Caki2 (cell line): ENCODE results near the gene STAC3. TPM values are rescaled to one million over a fixed set of nuclear protein-coding genes. Genes with fewer than 3 reads are reported as not detected.

ENCODE experiments used
- DNase-seq: peaks from one replicate; pipeline ENCODE4 v3.0.0-alpha.2; 2015; ENCODE audit warnings: low read depth
- in situ Hi-C: cut with HindIII; loops from 2 replicates; pipeline ENCODE4 v1.10.0; 2016; ENCODE audit warnings: low sequenced_read_pairs, low pct_unique_long_range_greater_than_20kb, mixed read lengths
- total RNA-seq: library from RNA; depleted of rRNA; stranded (reverse); fragments of >200 nt; shearing (Covaris generic); gene quantifications from 2 replicates; pipeline ENCODE4 v1.2.3, GENCODE V29; 2014; ENCODE audit warnings: low replicate concordance

Gene STAC3
- total RNA-seq, 1 experiment from 2014 or later: 0.95 TPM

DNA sequence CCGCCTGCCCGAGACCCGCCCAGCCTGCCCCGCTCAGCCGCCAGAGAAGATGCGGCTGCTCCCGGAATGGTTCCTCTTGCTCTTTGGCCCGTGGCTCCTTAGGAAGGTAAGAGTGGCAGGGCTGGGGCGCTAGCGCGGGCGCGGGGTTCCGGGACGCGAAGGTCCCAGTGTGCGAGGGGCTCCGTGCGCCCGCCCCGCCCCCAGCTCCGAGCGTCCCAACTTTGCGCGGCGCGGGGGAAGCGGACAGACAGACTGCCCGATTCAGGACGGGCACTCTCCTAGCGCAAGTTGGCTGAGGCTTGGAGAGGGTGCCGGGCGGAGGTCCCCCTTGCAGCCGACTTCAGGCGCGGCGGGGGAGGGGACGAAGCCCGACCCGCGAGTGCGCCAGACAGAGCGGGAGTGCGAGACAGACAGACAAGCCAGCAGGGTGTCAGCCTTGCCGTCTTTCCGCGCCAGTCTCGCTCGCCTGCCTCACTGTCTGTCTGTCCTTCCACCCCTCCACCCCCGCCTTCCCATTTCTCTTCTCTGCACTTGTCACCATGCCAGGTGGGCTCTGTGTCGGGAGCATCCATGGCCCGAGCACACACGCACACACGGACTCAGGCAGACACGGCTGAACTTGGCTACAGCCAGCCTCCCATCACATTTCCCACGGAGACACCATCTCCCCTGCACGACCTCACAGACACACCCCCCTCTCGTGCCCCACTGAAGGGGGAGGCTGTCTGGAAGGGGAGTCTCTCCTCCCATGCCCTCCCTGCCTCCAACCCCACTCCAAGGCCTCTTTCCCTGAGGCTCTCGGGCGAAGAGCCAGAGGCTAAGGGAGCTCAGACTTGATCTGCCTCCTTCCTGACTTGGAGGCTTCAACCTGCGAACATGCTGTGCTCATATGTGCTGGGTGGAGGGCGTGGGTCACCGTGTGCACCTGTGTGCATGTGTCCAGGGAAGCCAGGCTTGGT lies 33.8 kb downstream of the STAC3 start:
- DNase-seq: no peak
- in situ Hi-C loops: no loop called here

DNA sequence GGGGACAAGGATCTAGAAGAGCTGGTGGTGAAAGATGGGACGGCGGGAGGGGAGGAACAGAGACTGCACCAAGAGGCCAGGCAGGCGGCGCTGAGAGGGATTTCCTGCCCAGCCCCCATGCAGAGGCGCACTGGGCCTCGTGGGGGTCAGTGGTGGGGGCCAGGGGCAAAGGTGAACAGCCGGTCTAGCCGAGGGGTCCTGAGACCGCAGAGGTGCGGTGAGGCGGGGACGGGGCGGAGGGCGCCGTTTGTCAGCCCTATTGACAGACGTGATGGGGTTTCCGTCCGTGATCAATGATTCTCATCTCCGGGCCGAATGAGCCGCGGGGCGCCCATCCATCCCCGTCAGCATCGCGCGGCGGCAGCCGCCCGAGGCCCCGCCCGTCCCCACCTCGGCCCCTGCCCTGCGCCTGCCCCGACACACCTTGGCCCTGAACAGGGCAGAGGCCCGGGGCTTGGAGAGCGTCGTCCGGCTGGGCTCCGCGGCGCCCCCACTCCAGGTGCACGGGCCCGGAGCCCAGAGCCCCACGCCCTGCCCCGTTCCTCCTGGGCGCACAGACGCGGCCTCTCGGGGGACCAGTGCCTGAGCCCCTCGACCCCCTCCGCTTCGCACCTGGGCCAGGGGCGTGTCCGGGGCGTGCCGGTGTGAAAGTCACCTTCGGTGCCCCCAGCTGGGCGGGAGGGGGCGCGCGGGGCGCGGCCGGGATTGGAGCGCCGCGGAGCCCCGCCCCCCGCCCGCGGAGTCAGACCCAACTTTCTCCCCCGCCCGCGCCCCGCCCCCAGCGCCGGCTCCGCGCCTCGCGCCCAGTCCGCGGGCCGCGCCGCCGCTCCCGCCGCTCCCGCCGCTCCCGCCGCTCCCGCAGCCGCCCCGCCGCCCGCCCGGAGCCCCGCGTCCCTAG lies 34.7 kb downstream of the STAC3 start, which contains the start of gene NXPH4:
TSS of gene NXPH4 (plus strand) at position 781 of the 898 bp plus-strand sequence. CDS start 176 bp downstream, outside the sequence.
- peak; percentile 34 for DNase-seq
- in situ Hi-C loops: no loop called here

DNA sequence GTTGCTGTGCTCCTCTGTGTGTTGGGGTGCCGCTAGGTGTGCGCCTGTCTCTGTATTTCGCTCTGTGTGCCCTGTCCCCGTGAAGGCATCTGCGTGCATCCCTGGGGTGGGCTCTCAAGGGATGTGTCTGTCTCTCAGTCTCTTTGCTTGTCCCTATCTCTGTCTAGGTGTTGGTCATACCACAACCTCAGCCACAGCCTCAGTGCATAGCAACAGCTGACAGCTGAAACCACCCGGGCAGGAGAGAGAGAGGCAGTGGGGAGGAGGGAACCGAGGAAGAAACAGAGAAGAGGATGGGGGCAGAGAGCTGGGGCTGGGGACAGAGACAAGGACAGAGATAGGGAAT lies 35.3 kb downstream of the STAC3 start:
- in situ Hi-C loops: no loop called here
- no peak for DNase-seq

DNA sequence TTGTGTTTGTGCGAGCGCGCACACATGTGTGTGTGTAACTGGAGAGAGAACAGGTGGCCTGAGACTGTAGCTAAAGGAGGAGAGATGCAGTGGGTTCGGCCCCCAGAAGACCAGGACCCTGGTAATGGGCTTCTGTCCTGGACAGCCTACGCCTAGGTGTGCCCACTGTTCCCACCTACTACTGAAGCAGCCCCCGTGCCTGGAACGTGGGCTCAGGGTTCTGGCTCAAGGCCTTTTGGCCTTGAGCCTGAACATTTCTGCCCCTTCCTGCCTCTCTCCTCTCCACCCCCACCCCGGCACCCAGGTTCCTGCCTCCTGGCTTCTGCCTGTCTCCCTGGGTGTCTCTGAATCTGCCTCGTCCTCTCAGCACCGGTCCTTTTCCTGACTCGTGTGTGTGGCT lies 35.9 kb downstream of the STAC3 start:
- DNase-seq: no peak
- in situ Hi-C loops: no loop called here

DNA sequence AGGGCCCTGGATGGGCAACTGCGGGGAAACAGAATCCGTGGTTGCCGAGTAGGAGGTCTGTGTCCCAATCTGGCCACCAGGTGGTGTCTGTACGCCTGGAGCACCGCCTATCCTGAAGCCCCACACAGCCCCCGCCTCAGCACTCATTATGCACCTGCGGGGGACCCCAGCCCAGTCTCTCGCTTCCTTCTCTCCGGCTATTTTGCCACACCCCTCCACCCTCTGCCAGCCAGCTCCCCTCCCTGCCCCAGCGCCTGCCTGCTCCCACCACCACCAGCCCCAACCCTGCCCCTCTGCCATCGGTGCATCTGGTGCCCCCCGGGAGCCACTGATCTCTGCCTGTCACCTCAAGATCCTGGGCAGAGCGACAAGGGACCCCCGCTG lies 36.6 kb downstream of the STAC3 start:
- DNase-seq: no peak
- in situ Hi-C loops: no loop called here

DNA sequence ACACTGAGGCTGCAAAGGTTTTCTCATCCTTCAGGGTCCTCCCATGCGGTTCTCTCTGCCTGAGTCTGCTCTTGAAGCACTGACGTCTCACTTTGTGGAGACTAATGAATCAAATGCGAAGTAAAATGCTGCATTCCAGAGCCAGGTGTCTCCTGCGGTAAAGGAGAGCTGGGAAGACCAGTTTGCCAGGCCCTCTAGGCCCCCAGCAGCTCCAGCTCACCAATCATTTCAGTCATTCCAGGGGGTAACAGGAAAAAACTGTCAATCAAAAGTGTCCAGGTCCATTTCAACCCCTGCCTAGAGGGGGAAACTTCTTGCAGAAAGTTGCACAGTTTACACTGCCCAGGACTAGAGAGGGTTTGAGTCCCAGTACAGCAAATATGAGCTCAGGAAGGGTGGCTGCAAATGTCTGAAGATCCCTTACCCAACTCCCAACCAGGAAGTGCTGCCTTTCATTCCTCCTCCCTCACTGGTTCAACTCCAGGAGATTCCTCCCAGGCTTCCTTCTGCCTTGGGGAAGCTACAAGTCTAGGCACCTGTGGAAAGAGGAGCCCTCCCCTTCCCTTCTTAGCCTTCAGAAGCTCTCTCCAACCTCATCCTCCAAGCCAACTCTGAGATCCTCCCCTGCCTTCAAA lies 37.1 kb downstream of the STAC3 start:
- DNase-seq: peak; percentile 44
- in situ Hi-C loops: no loop called here

DNA sequence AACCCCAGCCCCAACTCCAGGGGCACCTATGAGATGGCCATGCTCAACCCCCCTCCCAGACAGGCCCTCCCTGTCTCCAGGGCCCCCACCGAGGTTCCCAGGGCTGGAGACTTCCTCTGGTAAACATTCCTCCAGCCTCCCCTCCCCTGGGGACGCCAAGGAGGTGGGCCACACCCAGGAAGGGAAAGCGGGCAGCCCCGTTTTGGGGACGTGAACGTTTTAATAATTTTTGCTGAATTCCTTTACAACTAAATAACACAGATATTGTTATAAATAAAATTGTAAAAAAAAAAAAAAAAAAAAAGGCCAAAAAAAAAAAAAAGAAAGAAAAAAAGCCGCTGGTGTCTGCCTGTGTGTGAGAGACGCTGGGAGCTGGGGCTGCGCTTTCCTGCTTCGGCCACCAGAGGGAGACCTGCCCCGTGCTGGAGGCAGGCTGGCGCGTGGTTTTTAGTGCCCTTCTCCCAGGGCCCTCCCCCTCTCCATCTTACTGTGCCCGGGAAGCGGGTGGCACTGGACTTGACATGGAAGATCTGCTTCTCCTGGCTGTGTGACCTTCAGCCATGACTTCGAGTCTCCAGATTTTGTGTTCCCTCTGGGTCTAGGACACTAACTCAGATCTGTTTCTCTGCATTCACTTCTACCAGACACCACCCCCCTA lies 37.8 kb downstream of the STAC3 start:
- peak; percentile 86 for DNase-seq
- in situ Hi-C loops: no loop called here

DNA sequence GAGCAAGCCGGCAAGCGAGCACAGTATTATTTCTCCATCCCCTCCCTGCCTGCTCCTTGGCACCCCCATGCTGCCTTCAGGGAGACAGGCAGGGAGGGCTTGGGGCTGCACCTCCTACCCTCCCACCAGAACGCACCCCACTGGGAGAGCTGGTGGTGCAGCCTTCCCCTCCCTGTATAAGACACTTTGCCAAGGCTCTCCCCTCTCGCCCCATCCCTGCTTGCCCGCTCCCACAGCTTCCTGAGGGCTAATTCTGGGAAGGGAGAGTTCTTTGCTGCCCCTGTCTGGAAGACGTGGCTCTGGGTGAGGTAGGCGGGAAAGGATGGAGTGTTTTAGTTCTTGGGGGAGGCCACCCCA lies 38.3 kb downstream of the STAC3 start:
- in situ Hi-C loops: no loop called here
- no peak for DNase-seq

DNA sequence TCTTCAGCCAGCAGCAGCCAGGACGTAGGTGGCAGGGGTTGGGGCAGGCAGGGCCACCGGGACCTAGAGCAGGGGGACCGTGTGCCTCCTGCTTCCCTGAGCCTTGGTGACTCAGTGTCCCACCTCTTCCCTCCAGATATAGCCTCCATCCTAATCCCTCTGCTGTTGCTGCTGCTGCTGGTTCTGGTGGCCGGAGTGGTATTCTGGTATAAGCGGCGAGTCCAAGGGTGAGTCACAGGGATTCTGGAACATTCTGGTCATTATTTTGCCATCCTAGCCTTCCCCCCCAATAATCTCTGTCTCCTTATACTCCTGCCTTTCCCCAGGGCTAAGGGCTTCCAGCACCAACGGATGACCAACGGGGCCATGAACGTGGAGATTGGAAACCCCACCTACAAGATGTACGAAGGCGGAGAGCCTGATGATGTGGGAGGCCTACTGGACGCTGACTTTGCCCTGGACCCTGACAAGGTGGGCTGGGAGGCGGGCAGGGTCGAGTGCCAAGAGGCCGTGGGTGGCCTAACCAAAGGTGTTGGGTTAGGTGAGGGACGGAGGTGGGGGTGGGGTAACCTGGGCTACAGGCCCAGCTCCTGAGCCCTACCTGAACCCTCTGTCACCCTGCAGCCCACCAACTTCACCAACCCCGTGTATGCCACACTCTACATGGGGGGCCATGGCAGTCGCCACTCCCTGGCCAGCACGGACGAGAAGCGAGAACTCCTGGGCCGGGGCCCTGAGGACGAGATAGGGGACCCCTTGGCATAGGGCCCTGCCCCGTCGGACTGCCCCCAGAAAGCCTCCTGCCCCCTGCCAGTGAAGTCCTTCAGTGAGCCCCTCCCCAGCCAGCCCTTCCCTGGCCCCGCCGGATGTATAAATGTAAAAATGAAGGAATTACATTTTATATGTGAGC lies 38.9 kb downstream of the STAC3 start:
- DNase-seq: no peak
- in situ Hi-C loops: no loop called here

DNA sequence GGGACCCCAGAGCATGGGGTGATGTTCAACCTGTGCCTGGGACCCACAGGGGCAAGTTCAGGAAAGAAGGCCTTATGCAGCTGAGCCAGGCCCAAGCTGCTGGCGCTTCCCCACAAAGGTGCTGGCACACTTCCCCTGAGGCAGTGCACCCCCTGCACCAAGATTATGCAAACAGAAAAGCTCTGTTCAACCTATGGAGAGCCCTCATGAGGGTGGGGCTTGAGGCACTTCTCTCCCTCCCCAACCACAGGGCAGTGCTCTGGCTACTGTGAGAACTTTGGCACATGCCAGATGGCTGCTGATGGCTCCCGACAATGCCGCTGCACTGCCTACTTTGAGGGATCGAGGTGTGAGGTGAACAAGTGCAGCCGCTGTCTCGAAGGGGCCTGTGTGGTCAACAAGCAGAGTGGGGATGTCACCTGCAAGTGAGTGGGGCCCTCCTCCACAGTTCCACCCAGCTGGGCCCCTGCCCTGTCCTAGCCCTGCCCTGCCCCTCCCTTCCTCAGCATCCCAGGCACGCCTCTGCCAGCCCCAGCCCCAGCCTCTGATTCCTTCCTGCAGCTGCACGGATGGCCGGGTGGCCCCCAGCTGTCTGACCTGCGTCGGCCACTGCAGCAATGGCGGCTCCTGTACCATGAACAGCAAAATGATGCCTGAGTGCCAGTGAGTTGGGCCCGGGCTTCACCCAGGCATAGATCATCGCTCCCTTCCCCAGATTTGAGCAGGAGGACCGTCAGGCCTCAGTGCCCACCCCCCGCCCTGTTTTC lies 39.9 kb downstream of the STAC3 start:
- no peak for DNase-seq
- in situ Hi-C loops: no loop called here

DNA sequence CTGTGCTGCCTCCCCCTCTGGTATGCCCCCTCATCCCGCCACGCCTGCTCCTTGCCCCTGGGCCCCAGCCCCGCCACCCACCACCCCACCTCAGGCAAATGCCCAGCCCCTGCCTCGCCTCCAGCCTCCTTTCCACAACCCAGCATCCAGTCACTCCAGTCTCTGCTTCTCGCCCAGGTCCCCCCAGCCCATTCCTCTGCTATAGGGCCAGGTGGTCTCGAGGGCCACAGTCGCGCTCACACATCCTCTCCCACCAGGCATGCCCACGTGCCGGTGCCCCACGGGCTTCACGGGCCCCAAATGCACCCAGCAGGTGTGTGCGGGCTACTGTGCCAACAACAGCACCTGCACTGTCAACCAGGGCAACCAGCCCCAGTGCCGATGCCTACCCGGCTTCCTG lies 40.5 kb downstream of the STAC3 start:
- DNase-seq: no peak
- in situ Hi-C loops: no loop called here

DNA sequence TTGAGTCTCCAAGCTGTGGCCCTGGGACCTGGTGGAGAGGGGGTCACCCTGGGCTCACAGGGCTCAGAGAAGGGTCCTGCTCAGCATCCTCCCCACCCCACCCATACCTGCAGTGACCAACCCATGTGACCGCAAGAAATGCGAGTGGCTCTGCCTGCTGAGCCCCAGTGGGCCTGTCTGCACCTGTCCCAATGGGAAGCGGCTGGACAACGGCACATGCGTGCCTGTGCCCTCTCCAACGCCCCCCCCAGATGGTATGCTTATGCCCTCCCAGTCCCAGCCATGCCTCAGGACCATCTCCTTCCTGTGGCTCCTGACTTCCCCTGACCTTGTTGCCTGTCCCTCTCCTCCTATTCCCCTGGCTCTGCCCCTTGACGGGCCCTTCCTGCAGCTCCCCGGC lies 41.1 kb downstream of the STAC3 start:
- in situ Hi-C loops: no loop called here
- DNase-seq: no peak

DNA sequence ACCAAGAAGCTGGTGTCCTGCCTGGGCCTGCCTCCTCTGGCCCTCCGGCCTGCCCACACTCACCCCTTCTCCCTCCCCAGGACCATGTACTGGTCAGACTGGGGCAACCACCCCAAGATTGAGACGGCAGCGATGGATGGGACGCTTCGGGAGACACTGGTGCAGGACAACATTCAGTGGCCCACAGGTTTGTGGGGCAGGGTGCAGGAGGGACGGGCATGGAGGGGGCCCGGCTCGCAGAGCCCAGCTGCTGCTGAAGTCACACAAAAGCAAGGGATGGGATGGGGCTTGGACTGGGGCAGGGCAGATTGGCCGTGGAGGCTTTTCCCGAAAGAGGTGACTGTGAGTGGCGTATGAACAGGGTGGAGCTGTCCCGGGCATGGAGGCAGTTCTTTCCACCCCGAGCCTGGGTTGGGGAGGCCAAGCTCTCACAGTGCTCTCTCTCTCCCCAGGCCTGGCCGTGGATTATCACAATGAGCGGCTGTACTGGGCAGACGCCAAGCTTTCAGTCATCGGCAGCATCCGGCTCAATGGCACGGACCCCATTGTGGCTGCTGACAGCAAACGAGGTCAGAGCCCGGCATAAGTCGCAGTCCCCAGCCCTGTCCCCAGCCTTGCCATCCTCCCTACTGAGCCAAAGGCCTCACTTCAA lies 42.2 kb downstream of the STAC3 start:
- in situ Hi-C loops: no loop called here

DNA sequence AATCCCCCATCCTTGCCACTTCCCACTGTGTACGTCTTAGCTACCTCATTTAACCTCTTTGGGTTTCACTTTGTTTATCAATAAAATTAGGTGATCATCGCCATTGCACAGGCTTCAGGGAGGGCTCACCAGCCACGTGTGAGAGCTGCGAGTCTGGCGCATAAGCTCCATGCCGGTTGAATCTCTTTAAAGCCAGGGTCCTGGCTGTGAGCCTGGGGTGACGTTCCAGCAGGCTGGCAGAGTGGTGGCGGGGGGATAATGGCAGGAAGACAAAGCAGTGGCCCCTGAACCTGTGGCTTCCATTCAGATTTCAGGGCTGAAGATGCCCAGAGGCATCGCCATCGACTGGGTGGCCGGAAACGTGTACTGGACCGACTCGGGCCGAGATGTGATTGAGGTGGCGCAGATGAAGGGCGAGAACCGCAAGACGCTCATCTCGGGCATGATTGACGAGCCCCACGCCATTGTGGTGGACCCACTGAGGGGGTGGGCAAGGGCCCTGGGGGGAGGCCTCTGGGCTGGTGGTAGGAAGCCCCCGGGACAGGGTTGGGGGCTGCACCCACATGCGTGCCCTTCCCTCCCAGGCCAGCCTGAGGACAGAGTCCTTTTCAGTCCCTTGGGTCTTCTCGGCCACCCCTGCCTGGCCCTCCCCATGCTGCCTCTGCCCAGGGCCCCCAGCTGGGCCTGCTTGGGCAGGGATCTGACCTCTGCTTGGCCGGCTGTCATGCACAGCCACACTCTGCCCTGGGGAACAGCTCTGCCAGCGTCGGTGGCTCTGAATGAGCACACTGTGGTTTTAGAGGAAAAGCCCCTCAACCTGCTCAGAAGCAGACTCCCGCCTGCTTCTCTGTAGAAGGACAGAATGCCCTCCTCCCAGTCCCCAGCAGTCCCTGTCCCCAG lies 43.0 kb downstream of the STAC3 start:
- in situ Hi-C loops: no loop called here

More for the DNA sequence above, 42.2 kb downstream of the STAC3 start:
- DNase-seq: no peak

DNA sequence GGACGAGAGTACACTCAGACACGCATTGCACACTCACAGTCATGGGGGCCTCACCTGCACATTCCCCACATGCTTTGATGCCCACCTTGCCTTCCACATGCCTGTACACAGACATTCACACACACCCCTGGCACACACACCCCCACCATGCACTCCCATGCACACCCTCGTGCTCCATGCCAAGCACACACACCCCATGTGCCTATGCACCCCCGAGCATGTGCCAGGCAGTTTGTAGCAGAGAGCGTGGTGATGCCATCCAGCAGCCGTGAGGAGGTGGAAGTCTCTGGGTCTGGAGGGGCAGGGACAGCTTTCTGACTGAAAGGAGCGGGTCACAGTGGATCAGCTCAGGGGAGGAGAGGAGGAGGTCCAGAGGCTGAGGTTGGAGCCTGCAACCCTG lies 45.1 kb downstream of the STAC3 start:
- no peak for DNase-seq
- in situ Hi-C loops: no loop called here

More for the DNA sequence above, 43.0 kb downstream of the STAC3 start:
- DNase-seq: no peak
